WTC11 (cell line): ENCODE data around the gene C11orf87.

Experiments used
- ATF1 ChIP-seq: sonication (generic); formaldehyde crosslinking; IDR thresholded peaks from 2 replicates; pipeline ENCODE4 v1.8.1; 2023; ENCODE audit warnings: mild to moderate bottlenecking, moderate library complexity, missing genetic modification reagents
- ATF2 ChIP-seq: sonication (generic); formaldehyde crosslinking; IDR thresholded peaks from 2 replicates; pipeline ENCODE4 v1.8.1; 2022; ENCODE audit warnings: low read depth, missing genetic modification reagents, borderline replicate concordance
- CBFB ChIP-seq: sonication (generic); formaldehyde crosslinking; IDR thresholded peaks from 2 replicates; pipeline ENCODE4 v1.8.1; 2022; ENCODE audit warnings: mild to moderate bottlenecking, low read depth, missing genetic modification reagents
- CTCF ChIP-seq: fragments of 200-600 bp; IDR thresholded peaks from 2 replicates; pipeline ENCODE4 v1.8.0; 2022; ENCODE audit warnings: antibody characterized with exemption
- GABPB1 ChIP-seq: sonication (generic); formaldehyde crosslinking; IDR thresholded peaks from 2 replicates; pipeline ENCODE4 v1.8.1; 2023; ENCODE audit warnings: mild to moderate bottlenecking, missing genetic modification reagents
- JUN ChIP-seq: sonication (generic); formaldehyde crosslinking; IDR thresholded peaks from 2 replicates; pipeline ENCODE4 v1.8.0; 2023; ENCODE audit warnings: mild to moderate bottlenecking, missing genetic modification reagents
- MAX ChIP-seq: sonication (generic); formaldehyde crosslinking; IDR thresholded peaks from 2 replicates; pipeline ENCODE4 v1.8.0; 2022; ENCODE audit warnings: mild to moderate bottlenecking, missing genetic modification reagents
- NFE2L1 ChIP-seq: sonication (generic); formaldehyde crosslinking; IDR thresholded peaks from 2 replicates; pipeline ENCODE4 v1.8.1; 2023; ENCODE audit warnings: missing genetic modification reagents
- NR3C1 ChIP-seq: sonication (generic); formaldehyde crosslinking; conservative IDR thresholded peaks from 2 replicates; pipeline ENCODE4 v1.8.1; 2023; ENCODE audit warnings: low read depth, mild to moderate bottlenecking, missing genetic modification reagents
- TCF7 ChIP-seq: sonication (generic); formaldehyde crosslinking; IDR thresholded peaks from 2 replicates; pipeline ENCODE4 v1.8.0; 2022; ENCODE audit warnings: mild to moderate bottlenecking, low read depth, missing genetic modification reagents, moderate library complexity
- TEAD1 ChIP-seq: sonication (generic); formaldehyde crosslinking; IDR thresholded peaks from 2 replicates; pipeline ENCODE4 v1.8.0; 2022; ENCODE audit warnings: mild to moderate bottlenecking, missing genetic modification reagents
- ZSCAN18 ChIP-seq: fragments of 250-450 bp; sonication (Bioruptor Pico); IDR thresholded peaks from 2 replicates; pipeline ENCODE4 v2.1.2; 2022; ENCODE audit warnings: mild to moderate bottlenecking, moderate library complexity
- TF ChIP-seq, protein P1 (sequence below): sonication (generic); formaldehyde crosslinking; IDR thresholded peaks from 2 replicates; pipeline ENCODE4 v1.8.1; 2023; ENCODE audit warnings: mild to moderate bottlenecking, missing genetic modification reagents, moderate library complexity
- TF ChIP-seq, protein P2 (sequence below): sonication (generic); formaldehyde crosslinking; IDR thresholded peaks from 2 replicates; pipeline ENCODE4 v1.8.1; 2022; ENCODE audit warnings: missing genetic modification reagents, borderline replicate concordance

- TF ChIP-seq CTCF (no peak), NFE2L1 (CRISPR knock-in tag) (no peak), ATF2 (CRISPR knock-in tag) (no peak), TCF7 (CRISPR knock-in tag) (no peak), ZSCAN18 (CRISPR knock-in tag) (no peak), MAX (CRISPR knock-in tag) (no peak), NR3C1 (CRISPR knock-in tag) (no peak), ATF1 (CRISPR knock-in tag) (no peak), CBFB (CRISPR knock-in tag) (no peak), JUN (CRISPR knock-in tag) (no peak), GABPB1 (CRISPR knock-in tag) (no peak), TEAD1 (CRISPR knock-in tag) (no peak)
- TF ChIP-seq, protein P1, sequence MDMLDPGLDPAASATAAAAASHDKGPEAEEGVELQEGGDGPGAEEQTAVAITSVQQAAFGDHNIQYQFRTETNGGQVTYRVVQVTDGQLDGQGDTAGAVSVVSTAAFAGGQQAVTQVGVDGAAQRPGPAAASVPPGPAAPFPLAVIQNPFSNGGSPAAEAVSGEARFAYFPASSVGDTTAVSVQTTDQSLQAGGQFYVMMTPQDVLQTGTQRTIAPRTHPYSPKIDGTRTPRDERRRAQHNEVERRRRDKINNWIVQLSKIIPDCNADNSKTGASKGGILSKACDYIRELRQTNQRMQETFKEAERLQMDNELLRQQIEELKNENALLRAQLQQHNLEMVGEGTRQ, result no peak
- TF ChIP-seq, protein P2, sequence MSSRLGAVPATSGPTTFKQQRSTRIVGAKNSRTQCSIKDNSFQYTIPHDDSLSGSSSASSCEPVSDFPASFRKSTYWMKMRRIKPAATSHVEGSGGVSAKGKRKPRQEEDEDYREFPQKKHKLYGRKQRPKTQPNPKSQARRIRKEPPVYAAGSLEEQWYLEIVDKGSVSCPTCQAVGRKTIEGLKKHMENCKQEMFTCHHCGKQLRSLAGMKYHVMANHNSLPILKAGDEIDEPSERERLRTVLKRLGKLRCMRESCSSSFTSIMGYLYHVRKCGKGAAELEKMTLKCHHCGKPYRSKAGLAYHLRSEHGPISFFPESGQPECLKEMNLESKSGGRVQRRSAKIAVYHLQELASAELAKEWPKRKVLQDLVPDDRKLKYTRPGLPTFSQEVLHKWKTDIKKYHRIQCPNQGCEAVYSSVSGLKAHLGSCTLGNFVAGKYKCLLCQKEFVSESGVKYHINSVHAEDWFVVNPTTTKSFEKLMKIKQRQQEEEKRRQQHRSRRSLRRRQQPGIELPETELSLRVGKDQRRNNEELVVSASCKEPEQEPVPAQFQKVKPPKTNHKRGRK (CRISPR knock-in tag), result no peak
These were observed 33.0 kb upstream of the C11orf87 start for GRCh38 chr11:109388982-109389381.
